Activated CD4-positive, CD25-positive, alpha-beta regulatory T cell treated with anti-CD3 and anti-CD28 coated beads, Interleukin-2, amount 50 U/mL, for 72 hours (primary cell): ENCODE data around the gene FCRL4.

ENCODE experiments used
- DNase-seq: peaks from one replicate; pipeline ENCODE4 v3.0.0; 2021

The FCRL4 gene

DNA sequence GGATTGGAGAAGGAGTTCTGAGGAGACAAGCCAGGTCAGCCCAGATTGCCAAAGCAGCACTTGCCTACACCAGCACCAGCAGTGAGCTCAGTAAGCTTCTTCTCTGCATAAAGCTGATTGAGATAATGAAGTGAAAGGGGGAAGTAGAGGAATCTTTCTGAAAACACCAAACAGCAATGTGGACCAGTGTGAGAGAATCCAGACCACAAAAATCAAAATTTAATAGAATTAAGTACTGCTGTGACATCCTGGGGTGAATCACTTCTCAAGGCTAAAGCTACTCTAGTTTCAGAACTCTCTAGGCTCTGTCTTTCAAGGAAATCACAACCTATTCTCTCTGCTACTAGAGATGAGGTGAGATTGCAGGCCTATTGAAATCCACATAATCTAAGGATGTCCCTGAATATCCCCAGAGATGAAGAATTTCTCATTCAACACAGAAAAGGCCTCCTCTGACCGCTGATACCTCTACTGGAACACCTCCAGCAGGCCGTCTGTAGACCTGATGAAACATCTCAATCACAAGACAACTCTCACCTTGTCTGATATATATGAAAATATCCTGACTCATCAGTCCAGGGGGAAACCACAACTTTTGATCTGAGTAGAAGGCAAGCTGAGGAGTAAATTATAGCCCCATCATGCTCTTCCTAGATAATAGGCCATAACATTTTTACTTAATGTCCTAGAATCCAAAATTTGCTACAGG, at the start of gene FCRL4:
Gene FCRL4, minus strand, starts transcription at position 127 of the 709 bp plus-strand sequence. CDS start 141 bp downstream, outside the sequence.
- no peak for DNase-seq

DNA sequence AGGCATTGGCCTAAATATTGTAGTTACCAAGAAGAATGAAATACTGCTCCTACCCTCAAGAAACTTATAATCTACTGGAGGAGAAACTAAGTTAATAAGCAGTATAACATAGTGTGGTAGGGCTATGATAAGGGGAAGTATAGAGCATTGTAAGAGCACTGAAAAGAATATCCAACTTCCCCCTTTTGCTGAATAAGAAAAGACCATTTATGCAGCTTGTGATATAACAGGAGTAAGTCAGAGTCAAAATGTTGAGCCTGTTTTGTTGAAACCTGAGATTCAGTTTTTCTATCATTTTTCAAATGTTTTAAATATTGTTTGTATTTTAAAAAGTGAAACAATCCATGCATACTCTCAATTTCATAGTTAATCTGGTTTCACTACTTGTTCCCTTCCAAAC, 48.3 kb upstream of the FCRL4 start:
- no peak for DNase-seq

DNA sequence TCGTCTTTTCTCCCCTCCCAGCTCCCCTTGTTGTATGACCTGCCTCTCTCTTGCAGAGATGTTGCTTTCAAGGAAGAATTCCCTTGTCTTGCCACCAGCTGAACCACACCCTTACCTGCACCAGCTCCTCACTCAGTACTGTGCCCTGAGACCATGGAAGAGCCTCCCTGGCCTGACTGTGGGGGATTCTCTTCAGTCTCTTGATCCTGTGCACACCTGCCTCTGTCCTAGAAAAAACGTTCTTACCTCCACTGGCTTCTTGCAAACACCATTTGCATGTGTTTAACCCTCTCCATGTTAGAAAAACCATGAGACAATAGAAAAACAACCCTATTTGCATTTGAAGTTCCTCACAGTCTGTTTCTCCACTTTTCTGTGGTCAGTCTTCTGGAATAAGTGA, 43.3 kb upstream of the FCRL4 start:
- no peak for DNase-seq

DNA sequence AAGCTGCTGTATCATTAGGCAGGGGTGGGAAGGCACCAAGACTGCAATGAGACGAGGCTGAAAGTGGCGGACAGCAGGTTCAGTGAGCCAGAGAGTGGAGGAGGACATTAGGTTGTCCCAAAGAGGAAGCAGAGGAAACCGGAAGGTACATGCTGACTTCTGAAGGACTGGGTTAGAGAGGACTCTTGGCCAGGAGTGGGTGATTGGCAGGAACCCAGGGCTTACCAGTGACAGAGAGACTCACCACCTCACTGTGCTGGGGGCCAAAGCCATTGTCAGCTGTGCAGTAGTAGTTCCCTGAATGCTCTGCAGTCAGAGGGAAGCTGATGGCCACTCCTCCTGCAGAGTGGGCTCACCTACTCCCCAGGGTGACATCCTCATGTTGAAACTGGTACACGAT, 41.9 kb upstream of the FCRL4 start:
- no peak for DNase-seq

DNA sequence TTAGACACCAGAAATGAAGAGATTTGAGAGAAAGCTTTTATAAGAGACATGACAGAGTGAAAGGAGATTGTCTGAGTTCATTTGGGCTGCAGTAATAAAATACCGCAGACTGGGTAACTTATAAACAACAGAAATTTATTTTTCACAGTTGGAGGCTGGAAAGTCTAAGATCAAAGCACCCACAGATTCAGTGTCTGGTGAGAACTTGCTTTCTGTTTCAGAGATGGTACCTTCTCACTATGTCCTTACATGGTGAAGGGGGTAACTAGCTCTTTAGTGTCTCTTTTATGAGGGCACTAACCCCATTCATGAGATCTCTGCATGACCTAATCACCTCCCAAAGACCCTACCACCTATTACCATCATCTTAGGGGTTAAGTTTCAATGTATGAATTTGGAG, 30.9 kb upstream of the FCRL4 start:
- DNase-seq: no peak

DNA sequence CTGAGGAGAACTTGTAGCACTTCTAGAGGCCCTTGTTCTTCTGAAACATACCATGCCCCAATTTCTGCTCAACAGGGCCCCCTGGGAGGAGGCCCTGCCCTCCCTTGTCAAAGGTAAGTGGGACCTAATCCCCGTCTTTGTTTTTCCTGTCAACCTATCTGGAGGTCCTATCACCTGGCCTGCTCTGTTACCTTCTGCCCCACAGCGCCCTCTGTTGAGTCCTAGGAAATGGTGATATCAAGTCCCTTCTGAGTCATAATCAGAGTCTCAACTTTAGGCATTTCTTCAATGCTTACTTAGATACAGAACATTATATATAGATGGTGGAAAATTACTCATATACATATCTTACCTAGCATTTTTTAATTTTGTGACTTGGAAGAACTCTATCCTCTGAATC, 28.2 kb upstream of the FCRL4 start:
- DNase-seq: no peak

DNA sequence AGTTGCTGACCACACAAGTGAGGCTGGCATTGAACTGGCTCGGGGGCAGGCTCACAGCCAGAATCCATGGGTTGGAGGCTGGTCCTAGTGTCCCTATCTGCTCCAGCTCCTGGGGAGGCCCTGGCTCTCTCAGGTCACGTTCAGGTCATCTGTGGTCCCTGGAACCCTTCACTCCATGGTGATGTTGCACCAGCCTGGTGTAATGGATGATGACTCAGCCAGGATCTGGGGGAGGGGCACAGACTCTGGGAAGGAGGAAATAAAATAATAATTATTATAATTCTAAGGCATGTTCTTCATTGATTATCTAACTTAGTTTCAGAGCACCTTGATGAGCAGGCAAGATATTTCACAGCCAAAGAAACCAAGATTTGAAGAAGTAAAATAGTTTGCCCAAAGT, 26.6 kb upstream of the FCRL4 start:
- no peak for DNase-seq

DNA sequence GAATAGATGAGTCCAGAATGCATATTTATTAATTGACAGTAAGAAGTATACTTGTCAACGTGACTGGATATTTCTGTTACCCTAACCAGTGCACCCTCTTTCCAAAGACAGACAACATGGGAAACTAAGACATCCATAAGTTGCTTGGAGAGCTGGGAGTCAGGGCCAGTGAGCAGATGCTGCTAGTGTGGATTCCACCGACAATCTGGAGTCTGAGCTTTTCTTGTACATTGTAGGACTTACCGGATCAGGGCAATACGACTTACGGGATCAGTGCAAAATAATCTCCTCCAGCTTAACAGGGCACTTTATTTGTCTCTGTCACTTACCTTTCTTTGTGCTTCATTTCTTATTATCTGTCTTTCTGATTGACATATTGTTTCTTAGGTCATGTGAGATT, 24.6 kb upstream of the FCRL4 start:
- DNase-seq: no peak

DNA sequence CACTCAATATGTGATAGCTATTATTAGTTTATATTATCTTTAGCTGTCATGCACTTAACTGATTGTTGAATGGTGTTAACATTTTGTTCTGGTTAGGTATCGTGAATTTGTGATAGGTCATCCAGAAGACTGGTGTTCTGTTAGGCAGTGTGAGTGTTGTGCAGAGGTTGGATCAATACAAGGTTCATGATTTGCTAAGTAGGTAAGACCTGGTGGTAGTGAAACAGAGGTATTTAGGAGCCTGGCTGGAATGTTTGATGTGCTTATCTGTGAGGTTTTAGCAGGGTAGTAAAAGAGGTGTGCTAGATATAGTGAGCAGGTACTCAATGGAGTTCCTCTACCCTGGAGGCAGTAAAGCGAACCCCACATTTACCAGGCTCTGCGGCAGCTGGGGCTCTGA, 20.3 kb upstream of the FCRL4 start:
- DNase-seq: no peak

DNA sequence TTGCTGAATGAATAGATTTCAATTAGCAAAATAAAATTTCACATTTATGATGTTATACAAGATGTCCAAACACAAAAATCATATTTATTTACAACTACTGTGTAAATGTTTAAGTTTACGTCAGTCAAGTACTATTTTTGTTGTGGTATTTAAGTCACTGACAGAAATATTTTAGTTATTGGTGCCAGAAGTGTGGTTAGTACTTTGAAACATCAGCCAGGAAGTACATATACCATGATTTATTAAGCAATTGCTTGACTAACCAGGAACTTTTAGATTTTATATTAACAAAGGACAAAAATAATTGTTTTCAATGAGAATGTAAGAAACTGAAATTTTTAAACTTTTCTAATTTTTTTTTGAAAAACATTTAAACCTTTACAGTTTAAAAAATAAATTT, 2.4 kb upstream of the FCRL4 start:
- no peak for DNase-seq

DNA sequence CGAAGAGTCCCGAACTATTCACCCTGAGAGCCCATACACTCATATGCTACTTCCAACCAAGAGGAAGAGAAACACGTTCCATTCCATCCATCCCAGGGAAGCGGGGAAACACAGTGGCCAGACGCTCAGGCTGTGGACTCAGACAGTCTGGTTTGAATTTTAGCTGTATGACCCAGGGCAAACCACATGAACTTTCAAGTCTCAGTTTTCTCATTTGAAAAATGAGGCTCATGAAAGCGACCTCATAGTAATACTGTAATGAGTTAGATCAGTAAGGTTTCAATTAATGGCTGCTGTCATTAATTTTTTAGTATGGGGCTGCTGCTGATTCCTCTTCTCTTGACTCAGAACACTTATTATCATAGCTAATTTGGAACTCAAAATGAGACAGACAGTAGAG, 1.5 kb downstream of the FCRL4 start:
- DNase-seq: no peak

DNA sequence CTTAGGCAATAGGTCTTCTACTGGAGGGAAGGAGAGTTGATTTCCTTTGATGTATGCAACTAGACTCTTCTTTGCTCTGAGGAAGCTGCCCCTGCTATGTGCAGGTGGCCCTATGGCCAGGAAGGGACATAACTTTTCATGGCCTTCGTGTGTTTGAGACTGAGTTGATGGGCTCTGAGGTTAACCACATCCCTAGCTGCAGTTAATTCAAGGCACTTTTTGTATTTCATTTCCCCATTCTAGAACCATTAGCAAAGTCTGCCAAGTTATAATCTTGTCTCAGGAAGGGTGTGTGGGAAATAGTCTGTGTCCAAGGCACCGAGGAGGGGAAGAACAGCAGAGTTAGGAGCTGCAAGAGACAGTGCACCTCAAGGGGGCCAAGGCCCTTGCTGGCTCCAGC, 2.5 kb downstream of the FCRL4 start:
- DNase-seq: no peak

DNA sequence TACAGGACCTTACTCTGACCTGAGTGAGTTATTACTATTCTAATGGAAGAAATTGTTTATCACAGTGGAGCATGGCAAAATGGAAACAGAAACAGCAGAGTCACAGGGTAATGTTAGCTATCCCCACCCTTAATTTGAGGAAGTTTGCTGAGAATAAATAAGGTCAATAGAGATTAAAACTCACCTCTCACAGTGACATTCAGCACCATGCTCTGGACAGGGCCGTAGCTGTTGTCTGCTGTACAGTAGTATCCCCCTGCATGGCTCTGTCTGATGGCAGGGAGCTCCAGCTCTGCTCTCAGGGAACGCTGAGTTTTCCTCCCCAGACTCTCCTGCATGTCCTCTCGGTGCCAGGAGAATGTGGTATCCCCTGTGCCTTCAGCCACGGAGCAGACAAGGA, 11.9 kb downstream of the FCRL4 start:
- no peak for DNase-seq

DNA sequence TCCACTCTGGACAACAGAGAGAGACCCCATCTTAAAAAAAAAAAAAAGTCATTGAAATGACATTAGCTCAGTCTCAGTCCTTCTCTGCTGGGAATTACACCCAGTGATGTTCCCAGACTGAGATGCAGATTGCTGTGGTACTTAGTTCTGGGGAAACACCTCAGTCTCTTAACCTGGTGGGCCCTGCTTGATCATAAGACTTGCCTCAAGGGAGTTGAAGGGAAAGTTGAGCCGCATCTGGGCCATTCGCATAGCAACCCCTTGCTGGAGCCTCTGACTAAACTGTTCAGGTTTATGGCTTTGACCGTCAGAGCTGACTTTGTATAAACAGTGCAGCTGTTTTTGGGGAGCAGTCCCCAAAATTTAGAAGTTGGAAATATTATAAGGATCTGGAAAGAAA, 13.4 kb downstream of the FCRL4 start:
- no peak for DNase-seq

DNA sequence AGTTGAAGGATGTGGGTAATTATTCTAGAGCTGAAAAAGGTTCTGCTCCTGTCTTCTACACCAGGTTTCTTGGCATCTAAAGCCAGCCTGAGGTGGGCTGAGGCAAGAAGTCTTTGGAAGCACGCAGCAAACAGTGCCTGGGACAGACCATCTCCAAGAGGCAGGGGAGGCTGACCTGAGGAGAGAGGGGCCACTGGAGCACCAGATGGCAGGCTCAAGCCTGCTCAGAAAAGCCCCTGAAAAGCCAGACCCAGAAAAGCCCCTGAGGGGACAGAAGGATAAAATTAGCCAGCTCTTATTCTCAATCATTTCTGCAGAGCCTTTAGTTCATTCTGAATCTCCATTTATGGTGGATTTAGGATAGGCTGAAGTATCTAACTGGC, 17.1 kb downstream of the FCRL4 start:
- DNase-seq: no peak

DNA sequence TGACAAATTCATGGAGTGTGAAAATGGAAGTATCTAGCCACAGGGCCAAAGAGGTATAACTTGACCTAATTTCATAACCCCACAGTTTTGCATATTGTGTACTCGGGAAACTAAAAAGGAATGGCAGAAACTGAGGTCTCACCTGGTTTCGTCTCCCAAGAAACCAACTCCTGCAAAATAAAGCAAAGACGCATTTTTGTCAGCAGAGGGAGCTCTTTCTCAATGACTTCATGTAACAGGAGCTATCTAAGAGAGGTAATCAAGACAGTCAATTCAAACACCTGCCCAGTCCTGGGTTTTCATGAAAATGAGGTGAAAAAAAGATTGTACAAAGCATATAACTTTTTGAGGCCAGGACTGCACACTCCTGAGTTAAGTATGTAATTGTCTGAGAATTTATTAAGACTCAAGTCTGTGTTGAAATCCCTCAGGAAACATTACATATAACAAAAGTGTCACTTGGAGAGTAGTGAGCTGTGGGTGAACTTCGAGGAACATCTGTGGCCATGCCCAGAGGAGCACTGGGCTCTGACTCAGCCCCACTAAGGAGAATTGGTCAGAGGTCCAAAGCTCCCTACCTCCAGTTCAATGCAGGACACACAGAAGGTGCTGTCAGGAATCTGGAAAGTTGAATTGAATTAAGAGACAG, 17.6 kb downstream of the FCRL4 start:
- DNase-seq: no peak

DNA sequence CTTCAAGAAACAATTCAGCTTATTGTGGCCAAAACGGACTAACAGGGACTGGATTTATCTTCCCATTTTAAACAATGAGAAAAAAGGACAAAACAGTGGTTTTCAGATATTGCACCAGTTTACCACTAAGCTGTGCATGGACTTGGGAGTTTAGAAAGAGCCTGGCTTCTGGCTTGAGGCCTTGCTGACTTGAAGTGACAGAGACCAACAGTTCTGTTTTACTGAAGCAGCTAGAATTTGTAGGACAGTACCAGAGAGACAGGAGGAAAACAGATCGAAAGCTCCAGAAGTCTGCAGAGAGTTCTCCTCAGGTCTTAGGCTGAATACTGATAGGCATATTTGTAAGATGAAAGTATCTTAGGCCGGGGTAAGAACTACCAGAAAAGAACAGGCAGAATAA, 20.5 kb downstream of the FCRL4 start:
- DNase-seq: no peak

DNA sequence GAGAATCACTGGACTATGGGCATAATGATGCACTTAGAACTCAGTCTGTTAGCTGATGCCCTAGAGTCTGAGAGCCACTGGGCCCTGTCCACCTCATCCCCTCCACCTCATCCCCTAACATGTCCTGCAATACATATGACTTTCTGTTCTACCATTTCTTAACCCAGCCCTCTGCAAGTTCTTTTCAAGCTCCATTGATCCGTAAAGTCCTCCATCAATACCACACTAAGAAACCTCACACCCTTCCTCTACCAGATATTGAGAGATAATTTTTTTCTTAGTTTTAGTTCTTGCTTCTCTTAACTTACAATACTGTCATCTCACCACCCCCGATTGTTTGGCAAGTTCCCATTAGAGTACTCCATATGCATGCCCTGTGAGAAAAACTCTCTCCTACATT, 22.1 kb downstream of the FCRL4 start:
- no peak for DNase-seq

DNA sequence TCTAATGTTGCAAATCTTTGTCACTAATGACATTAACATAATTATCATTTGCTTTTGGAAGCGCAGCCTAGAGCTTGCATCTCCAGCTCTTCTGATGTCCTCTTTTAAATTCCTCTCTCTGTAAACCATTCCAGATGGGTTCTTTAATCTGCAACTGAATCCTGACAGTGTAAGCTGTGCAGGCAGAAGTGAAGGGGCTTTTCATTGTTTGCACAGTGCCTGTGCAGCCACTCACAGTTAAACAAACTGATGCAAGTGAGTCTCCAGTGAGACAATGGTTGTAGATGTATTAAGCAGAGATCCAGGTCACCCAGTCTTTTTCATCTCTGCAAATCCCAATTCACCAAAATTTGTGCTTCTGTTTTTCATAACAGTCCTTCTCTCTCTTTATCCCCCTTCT, 23.0 kb downstream of the FCRL4 start:
- no peak for DNase-seq

DNA sequence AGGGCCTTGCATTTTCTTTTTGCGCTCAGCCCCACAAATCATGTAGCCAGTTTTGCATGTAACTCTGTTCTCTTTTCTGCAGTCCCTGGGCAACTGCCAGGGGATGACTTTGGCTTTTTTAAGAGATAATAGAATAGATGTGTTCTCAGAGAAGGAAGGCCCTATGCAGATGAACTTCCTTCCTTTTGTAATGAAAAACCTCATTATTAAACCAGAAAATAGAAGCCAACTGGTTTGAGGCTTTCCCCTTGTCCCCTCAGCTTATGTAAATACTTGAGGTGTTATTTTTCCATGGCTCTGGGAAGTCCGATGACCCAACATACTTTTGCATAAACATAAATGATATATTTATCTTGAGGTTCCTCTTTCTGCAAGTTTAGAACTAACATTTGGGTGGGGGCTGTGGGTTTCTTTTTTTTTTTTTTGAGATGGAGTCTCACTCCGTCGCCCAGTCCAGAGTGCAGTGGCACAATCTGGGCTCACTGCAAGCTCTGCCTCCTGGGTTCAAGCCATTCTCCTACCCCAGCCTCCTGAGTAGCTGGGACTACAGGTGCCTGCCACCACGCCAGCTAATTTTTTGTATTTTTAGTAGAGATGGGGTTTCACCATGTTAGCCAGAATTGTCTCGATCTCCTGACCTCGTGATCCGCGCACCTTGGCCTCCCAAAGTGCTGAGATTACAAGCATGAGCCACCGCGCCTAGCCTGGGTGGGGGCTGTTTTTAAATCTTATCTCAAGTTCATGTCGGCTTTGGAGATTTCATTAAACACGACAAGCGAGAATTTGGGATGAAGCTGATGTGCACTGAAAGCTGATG, 31.2 kb downstream of the FCRL4 start:
- no peak for DNase-seq

DNA sequence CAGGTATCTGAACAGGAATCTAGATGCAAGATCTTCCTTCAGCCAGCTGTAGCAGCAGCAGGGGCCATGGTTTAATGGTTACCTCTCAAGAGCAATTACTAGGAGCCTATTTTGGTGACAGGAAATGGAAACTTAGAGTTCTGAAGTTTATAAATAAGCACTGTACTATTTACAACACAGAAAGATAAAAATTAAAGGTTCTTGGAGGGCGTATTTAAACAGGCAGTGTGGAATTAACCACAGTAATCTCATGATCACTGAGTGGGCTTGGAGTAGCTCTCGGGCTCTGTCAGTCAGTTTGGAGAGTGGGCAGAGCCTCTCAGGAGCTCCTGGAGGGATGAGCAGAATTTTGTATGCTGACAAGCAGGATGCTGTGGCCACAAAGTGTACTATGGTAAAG, 35.4 kb downstream of the FCRL4 start:
- DNase-seq: no peak

DNA sequence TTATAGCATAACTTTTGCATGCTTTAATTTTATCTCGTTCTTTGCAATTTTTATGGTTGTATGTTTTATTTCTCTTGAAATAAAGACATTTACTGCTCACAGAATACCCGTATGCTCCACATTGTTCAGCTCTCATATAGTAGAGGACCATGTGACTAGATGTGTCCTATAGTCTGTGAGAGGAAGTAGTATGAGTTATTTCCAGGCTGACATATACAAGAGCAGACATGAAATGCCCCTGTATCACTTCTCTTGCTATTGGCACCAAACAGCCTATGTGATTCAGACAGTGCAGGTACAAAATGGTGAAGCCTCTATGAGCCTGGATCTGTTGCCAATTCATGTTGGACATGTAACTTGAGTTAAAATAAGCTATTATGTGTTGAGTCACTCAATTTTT, 39.8 kb downstream of the FCRL4 start:
- DNase-seq: no peak

DNA sequence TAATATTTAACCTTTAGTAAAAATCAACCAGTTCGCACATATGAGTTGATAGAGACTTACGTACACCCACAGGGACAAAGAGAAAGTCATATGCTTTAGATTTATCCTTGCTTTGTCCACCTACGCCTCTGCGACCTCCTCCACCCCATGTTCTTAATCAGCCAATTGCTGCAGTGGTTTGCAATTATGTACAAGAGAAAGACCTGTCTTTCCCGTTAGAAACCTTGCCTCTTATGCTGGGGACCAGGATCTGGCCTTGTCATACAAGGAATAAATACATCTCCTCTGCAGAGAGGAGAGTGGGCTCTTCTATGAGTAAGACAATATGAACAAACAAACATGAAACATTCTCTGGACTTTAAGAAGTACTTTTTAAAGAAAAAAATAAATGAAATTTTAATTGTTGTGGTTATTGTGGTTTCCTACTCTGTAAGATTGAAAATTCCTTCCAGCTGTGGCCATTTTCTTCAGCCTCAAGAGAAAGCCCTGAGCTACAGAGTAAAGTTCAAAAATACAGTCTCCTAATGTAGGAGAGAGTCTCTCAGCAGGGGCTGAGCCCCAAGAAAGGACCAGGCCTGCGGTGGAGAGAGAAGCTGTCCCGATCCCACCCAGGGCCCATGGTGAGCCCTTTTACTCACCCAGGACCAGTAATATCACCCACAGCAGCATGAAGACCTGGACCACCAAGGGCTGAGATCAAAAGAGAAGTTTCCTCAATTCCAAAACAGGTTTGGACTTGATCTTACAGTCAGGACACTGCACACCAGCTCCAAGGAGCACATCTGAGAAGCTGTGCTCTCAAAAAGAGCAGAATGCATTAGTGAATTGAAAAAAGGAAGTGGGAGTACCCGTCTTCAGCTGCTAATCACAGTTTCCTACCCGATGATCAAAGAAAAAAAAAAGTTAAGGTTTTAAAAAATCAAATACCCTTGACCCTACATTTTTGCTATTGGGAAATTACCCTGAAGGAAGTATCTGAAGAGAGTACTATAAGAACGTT, 45.9 kb downstream of the FCRL4 start, which contains the start of gene FCRL5:
Gene FCRL5, minus strand, starts transcription at position 822 of the 1,000 bp plus-strand sequence. Its CDS starts 153 bp downstream, at position 669.
- DNase-seq: no peak
